NOMO-1 treated with DMSO at 0.1 percent for 48 hours (cell line): ENCODE data around the gene MIOX.
A peak's percentile ranks its signal among the peaks of the same experiment; 100 is the strongest.
"Not testable (repeated sequence)": the region's sequence is repeated elsewhere in the genome, so short reads cannot be mapped to it uniquely, and the experiment has no call there.

Experiments used
- DNase-seq: peaks from one replicate; lab custom pipeline; 2025; ENCODE audit not compliant: unreplicated experiment; lab: John Stamatoyannopoulos, UW

The MIOX gene

DNA sequence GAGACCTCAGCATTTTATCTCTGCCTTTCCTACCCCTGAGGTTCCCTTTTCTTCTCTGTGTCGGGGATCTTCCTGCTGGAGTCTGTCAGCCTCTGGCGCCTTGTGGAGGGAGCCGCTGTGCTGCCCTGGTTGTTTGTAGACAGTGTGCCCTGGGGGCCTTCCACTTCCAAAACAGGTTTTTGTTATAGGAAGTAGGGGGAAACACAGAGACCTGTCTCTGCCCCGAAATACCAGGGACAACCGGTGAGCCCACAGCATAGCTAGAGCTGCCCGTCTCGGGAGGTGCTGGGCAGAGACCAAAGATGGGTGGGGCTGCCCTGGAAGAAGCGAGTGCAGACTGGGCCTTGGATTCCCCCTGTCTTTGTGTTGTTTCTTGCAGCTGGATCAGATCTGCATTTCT lies 29.4 kb downstream of the MIOX start:
- no peak for DNase-seq

DNA sequence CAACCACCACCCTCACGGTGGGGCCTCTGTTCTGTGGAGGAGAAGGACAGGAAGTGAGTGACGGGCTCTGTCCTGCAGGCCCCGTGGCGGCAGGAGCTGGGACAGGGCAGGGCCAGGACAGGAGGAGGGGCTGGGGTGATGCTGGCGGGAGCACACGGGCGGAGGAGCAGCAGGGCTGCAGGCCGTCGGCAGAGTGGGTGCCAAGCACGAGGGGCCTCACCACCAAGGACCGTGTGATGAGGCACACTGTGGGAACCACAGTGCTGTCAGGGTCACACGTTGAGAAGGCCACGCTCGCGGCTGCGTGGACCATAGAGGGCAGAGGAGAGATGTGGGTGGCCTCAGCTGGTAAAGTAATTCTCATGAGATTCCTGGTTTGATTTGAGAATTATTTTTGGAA lies 30.2 kb downstream of the MIOX start:
- no peak for DNase-seq

DNA sequence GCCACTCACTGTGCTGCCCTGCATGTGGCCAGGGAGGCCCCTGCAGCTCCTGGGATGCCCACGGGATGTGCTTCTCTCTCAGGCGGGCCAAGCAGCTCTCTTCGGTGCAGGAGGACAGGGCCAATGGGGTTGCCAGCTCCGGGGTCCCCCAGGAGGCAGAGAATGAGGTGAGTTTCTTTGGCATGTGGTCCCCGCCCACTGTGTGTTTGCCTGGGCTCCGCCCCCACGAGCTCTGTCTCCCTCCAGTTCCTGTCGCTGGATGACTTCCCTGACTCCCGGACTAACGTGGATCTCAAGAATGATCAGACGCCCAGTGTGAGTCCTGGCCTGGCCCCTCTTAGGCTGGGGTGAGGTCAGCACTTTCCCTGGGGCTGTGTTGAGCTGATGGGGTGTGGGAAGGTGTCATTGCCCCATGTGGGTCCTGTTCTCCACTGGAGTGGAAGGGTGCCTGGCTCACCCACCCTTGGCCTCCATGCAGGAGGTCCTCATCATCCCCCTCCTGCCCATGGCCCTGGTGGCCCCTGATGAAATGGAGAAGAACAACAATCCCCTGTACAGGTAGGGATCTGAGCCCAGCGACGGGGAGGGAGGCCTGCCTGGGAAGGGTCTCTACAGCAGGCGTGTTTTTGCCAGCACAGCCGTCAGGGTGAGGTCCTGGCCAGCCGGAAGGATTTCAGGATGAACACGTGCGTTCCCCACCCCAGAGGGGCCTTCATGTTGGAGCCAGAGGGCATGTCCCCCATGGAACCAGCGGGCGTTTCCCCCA lies 31.0 kb downstream of the MIOX start:
- no peak for DNase-seq

DNA sequence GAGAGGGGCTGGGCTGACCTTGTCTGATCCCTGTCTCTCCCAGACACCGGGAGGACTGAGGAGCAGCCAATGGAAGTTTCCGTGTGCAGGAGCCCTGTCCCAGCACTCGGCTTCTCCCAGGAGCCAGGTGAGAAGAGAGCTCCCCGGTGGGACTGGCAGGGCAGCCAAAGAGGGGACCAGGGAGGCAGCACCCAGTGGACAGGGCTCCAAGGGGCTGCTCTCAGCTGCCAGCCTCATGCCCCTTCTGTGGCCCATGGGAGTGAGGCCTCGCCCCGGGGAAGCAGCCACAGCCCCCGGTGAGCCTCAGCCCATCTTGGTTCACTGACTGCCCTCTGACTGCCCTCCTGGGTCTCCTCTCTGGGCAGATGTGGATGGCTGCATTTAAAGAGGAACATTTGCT lies 31.9 kb downstream of the MIOX start:
- no peak for DNase-seq

DNA sequence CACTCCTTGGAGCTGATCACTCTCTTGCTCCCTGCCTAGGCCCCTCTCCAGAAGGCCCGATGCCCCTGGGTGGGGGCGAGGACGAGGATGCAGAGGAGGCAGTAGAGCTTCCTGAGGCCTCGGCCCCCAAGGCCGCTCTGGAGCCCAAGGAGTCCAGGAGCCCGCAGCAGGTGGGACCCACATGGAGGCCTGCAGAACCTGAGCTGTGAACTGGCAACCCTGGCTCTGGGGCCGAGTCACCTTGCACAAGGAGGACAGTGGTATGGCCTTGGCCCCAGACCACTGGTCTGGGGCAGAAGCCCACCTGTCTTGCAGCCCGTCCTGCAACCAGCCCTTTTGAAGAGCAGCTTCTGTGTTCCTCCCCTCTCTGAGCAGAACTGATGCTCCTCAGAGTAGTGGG lies 32.5 kb downstream of the MIOX start:
- no peak for DNase-seq

DNA sequence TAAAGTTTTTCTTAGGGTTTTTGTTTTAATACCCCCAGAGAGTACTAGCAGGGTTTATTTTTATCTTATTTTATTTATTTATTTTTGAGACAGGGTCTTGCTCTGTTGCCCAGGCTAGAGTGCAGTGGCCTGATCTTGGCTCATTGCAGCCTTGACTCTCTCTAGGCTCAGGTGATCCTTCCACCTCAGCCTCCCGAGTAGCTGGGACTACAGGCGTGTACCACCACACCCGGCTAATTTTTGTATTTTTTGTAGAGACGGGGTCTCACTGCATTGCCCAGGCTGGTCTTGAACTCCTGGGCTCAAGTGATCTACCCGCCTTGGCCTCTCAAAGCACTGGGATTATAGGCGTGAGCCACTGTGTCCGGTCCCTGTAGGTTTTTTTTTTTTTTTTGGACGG lies 33.5 kb downstream of the MIOX start:
- not testable (repeated sequence) for DNase-seq

DNA sequence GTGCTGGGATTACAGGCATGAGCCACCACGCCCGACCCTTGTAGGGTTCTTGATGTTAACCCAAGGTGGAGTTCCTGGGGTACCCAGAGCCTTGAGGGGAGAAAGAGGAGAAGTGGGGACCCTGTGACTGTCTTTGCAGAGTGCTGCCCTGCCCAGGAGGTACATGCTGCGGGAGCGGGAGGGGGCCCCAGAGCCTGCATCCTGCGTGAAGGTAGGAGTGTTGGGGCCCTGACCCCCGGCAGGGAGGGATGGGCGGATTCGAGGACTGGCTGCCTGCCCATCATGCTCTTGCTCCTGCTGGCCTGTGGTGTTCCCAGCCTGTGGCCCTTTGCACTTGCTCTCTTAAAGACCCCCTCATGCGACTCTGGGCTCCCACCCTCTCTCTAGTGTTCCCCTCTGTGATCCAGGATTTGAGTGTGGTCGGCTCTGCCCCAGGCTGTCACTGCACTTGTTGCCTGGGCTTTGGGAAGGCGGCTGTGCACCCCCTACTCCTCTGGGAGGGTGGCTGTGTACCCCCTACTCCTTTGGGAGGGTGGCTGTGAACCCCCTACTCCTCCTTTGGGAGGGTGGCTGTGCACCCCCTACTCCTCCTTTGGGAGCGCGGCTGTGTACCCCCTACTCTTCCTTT lies 34.3 kb downstream of the MIOX start:
- DNase-seq, result no peak

DNA sequence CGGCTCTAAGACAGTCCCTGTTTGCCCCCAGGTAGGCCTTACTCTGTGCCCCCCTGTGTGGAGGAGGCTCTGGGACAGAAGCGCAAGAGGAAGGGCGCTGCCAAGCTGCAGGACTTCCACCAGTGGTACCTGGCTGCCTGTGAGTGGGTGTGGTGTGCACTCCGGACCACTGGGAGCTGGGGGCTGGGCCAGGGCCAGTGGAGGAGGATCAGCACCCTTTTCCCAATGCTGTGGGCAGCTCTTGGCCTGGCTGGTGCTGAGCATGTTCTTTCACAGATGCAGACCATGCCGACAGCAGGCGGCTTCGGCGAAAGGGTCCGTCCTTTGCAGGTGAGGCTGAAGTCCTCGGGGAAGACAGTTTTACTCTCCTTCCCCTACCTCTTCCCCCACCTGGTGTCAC lies 35.1 kb downstream of the MIOX start:
- DNase-seq, result no peak

DNA sequence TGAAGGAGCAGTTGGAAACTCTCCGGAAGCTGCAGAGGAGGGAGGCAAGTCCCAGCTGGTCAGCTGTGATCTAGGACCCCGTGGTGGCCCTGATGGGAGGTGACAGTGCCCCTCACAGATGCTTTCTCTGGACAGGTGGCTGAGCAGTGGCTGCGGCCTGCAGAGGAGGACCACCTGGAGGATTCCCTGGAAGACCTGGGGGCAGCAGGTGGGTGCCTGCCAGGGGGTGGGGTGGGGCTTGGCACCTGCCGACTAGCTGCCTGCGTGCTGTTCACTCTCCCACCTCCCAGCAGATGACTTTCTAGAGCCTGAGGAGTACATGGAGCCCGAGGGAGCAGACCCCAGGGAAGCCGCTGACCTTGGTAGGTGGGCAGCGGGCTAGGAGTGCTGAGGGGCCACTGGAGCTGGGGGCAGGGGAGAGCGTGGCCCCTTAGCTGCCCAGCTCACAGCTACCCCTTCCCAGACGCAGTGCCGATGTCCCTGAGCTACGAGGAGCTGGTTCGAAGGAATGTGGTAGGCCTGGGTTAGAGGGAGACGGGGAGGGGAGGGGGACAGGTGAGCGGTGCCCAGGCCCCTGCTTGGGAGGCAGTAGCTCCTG lies 35.6 kb downstream of the MIOX start:
- DNase-seq, result no peak

DNA sequence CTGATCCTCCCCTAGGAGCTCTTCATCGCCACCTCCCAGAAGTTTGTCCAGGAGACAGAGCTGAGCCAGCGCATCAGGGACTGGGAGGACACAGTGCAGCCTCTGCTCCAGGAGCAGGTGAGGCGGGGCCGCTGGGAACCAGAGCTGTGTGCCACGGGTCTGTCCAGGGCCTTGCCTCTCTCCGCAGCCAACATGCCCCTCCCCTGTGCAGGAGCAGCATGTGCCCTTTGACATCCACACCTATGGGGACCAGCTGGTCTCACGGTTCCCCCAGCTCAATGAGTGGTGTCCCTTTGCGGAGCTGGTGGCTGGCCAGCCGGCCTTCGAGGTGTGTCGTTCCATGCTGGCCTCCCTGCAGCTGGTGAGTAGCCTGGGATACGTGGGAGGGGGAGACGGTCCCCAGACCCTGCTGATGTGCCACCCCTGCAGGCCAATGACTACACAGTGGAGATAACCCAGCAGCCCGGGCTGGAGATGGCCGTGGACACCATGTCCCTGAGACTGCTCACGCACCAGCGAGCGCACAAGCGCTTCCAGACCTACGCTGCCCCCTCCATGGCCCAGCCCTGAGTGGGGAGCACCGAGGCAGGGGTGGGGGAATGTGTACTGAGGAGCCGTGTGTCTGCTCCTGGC lies 36.3 kb downstream of the MIOX start:
- DNase-seq, result no peak

DNA sequence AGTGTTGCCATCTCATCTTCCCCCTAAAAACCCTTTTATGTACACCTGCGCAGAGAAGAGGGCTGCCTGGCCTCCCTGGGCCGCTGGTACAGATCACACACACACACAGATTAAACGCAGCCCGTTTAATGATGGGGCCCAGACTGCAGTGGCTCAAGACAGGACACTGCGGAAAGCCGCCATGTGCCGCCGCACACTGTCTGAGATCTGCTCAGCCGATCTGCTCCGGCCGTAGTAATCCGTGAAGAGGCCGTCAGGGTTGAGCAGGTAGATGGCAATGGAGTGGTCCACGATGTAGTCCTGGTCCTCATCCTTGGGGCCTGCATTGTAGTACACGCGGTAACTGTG lies 36.8 kb downstream of the MIOX start:
- DNase-seq, result no peak

DNA sequence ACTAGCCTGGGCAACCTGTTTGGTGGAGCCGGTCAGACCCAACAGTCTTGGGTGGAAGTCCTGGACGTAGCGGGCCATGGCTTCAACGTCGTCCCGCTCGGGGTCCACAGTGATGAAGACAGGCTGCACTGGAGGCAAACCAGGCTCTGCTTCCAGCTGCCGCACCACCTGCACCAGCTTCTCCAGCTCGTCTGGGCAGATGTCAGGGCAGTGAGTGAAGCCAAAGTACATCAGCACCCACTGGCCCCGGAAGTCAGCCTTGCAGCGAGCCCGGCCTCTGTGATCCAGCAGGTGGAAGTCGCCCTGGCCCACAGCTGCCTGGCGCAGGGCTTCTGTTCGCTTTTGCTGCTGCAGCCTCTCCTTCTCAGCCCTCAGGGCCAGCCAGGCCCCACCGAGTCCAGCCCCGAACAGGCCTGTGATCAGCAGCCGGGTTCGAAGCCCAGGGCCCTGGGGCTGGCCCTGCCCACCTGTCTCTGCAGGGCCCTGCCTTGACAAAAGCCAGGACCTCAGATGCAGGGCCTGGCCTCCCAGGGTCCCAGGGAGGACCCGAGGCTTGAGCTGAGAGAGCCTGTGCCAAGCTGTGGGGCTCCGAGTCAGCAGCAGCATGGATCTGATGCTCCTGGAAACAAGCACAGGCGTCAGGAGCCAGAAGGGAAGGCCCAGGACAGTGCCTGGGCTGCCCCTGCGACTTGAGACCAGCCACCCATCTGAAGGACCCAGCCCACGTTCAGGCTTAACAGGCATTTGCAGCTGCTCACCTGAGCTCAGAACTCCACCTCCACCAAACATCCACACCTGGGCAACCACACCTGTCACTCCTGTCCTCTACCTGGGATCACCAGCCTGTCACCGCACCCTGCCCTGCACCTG lies 37.4 kb downstream of the MIOX start:
- DNase-seq, result no peak

DNA sequence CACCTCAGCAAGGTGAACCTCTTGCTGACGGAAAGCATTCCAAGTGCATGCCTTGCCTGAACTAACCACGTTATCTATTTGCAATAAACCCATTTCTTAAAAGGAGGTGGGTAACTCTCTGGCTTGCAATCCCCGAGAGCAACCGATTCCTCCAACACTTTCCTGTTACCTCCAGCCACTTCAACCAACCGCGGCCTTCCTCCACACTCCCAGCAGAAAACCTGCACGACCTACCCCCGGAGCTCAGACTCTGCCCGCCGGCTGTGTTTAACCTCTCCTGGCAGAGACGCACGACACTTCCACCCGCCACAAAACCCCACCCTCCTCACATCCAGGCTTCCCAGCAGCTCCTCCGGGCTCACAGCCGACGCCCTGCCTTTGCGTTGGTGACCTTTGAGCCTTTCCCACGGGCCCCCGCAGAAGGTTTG lies 38.0 kb downstream of the MIOX start:
- peak; percentile 53 for DNase-seq

DNA sequence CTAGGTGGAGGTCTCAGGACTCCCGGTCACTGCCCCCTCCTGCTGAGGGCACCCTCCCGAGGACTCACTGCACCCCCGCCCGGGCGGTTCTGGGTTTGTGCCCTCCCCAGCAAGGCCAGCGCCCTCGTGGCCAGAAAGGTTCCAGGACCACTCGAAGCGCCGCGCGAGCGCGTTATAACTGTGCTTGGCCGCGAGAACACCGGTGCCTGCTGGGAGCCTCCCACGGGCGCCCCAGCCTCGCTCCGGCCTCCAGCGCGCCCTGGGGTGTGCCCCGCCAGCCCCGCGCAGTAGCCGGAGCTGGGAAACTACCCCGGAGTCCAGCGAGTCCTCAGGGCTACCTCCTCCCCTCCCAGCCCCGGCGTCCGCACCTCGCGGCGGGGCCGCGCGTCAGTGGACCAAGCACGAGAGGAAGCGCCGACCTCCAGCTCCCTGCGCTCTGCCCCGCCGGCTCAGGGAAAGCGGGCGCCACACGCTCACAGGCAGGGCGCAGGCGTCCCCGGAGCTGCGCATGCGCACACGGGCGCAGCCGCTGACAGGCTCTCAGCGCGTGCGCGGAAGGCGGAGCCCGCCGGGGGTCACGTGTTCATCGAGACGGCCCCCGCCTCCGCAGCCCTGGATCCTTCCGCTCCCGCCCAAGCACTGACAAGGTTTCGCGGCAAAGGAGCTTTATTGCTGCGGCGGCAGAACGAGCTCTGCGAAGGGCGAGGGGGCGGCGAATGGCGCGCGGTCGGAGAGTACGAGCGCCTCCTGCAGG lies 38.6 kb downstream of the MIOX start, which contains the start of gene SCO2:
Gene SCO2 (minus strand): TSS at position 495 of the 754 bp plus-strand sequence. CDS start 1,187 bp downstream, outside the sequence.
- DNase-seq, result peak; percentile 94

DNA sequence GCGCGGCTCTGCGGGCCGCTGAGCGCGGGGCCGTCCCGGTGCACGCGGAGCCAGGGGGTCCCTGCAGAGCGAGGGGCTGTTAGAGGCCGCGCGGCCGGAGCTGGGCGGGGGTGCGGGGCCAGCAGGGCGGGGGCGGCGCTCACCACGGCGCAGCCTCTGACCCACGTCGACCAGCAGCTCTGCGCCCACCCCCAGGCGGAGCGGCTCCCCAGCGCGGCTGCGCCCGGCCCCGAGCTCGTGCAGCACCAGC lies 39.1 kb downstream of the MIOX start:
- no peak for DNase-seq

DNA sequence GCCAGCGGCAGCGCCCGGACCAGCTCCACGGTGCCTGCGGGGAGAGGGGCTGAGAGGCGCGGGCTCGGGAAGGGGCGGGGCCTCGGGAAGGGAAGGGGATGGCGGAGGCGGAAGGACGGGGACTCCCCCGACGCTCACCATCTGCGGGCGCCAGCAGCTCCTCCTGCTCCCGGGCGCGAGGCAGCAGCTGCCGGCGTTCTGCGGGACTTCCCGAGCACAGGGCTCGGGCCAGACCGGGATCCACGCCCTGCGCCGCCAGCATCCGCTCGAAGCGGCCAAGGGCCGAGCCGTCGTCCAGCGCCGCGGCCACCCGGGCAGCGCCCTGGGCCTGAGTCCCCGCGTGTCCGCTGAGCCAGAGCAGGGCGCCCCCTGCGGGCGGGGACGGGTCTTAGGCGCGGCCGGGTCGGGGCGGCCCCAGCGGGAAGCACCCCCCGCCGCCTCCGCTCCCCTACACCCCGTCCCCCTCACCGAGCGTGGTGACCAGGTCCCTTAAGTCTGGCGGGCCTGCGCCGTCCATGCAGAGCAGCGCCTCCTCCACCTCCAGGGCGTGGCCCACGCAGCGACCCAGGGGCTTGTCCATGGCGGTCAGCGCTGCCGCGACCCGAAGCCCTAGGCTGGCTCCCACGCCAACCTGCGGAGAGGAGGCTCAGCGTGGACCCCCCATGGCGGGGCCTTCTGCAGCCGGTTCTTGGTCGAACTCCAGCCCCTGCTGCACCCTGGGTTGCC lies 39.6 kb downstream of the MIOX start:
- peak; percentile 74 for DNase-seq

DNA sequence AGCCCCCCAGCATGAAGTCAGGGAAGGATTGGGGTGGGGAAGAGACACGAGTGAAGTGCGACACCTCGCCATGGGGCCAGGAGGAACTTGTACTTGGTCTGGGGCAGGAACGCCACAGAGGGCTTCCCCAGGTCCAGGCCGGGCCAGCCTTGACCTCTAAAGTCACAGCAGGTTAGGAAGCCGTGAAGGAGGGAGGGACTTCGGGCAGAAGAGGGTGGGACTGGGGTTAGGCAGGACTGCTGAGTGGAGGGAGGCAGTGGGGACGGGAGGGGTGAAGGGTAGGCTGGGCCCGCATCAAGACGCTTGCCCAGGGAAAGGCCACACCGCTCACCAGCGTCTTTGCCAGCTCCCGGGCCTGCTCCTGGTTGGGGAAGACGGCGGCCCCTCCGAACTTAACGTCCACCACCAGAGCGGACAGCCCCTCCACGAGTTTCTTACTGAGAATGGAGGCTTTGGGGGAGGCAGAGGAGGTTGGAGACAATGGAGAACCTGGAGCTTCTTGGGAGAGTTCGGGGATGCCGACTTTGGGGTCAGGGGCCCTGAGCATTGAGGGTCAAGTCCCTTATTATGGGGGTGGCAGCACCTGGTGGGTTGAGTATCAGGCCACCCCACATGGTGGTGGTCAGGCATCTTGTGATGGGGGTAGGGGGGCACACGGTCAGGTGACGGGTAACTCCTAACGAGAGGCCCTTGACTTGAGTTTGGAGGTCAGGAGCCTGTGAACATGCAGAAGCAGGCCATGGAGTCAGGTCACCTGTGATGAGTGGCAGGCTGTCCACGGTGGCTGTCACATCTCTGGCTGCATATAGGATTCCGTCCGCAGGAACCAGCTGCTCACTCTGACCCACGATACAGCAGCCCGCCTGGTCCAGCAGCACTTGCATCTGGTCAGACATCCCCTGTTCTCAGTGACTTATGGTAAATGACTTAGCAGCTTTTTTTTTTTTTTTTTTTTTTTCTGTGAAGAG lies 40.5 kb downstream of the MIOX start:
- peak; percentile 86 for DNase-seq

DNA sequence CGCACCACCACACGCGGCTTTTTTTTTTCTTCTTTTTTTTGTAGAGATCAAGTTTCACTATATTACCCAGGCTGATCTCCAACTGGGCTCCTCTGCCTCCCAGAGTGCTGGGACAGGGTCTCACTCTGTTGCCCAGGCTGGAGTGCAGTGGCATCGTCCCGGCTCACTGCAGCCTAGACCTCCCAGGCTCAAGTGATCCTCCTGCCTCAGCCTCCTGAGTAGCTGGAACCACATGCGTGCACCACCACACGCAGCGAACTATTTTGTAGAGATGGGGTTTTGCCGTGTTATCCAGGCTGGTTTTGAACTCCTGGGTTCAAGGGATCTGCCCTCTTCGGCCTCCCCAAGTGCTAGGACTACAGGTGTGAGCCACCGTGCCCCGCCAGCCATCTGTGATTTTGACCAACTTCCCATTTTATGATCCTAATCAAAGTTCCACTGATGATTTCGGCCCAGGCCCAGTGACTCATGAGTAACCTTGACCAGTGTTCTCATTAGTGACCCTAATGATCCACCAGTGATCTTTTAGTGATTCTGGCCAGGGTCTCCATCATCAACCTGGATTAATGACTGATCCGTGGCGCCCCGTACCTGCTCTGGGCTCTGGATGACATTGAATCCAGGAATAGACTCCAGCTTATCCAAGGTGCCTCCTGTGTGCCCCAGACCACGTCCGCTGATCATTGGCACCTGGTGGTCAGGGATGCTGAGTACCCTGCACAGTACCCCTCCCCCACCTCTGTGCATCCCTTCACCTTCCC lies 41.4 kb downstream of the MIOX start:
- no peak for DNase-seq
